ENCODE measurements around the gene CFDP1. TPM values are rescaled to one million over a fixed set of nuclear protein-coding genes. Genes with fewer than 3 reads are reported as not detected.

CFDP1 gene
- total RNA-seq, 4 donors from 2014 or later = 32.8 to 55.8 (median 45.7) TPM

DNA sequence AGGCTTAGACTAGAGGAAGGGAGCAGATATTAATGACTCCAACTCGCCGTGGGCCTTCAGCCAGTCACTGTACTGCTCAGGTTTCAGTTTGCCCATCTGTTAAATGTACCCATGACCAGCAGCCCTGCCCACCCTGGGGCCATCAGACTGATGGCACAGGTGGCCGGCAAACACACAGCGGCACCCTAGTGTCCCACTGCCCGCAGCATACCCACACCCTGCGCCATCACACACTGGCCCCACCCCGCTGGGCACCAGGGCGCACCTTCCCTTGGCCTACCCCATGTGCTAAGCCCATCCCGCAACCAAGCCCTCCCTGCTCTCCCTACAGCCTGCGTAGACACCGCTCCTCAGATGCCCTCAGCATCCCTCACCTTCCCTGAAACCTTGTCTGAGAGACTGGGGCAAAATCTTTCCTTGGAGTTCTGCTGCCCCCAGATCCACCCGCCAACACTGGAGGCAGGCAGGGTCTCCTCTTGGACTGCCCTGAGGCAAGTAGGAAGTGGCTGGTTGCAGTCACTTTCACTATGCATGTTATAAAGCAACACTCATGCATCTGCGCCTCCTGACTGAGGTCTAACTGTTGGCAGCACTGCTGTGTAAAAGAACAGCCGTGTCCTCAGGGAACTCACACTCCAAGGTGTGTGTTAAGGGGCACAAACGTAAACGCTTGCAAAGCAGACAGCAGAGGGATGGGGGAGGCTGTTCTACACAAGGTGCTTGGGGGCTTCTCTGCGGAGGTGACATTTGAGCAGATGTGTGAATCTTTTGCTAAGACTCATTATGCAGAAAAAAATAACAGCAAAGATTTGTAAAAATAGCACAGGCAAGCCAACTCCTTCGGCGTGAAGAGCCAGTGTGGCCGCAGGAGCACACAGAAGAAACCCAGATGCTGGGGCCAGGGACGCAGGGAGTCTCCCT is 175.2 kb downstream of the CFDP1 start:
- peaks cover 35 to 86% (median 75%) of the 10 kb centered on the region in 3 donors for H3K4me1 ChIP-seq
- H3K27ac ChIP-seq = peak overlapping the region in 1 of 4 donors; percentile 1
- intact Hi-C loops (cut with DNase I) = no loop called here
- H3K27me3 ChIP-seq = peaks cover 0 to 15% (median 0%) of the 10 kb centered on the region in 4 donors
- TF ChIP-seq, protein P1, sequence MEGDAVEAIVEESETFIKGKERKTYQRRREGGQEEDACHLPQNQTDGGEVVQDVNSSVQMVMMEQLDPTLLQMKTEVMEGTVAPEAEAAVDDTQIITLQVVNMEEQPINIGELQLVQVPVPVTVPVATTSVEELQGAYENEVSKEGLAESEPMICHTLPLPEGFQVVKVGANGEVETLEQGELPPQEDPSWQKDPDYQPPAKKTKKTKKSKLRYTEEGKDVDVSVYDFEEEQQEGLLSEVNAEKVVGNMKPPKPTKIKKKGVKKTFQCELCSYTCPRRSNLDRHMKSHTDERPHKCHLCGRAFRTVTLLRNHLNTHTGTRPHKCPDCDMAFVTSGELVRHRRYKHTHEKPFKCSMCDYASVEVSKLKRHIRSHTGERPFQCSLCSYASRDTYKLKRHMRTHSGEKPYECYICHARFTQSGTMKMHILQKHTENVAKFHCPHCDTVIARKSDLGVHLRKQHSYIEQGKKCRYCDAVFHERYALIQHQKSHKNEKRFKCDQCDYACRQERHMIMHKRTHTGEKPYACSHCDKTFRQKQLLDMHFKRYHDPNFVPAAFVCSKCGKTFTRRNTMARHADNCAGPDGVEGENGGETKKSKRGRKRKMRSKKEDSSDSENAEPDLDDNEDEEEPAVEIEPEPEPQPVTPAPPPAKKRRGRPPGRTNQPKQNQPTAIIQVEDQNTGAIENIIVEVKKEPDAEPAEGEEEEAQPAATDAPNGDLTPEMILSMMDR (IDR thresholded peaks at IDR 0.05) = no peak
- TF ChIP-seq POLR2A (IDR thresholded peaks at IDR 0.05) = no peak
- no peak overlapping the region for H3K4me3 ChIP-seq
- no peaks in the 10 kb centered on the region for H3K9me3 ChIP-seq
- 74 to 82% methylated on average over 17 to 18 of the region's 21 CpGs for WGBS, 2 donors
- DNase-seq = no peak
- H3K36me3 ChIP-seq = no peaks in the 10 kb centered on the region

GRCh38 chr16:75256696-75257343 is 176.5 kb downstream of the CFDP1 start:
- H3K4me1 ChIP-seq = peaks cover 39 to 86% (median 75%) of the 10 kb centered on the region in 3 donors
- no peak for TF ChIP-seq POLR2A (IDR thresholded peaks at IDR 0.05)
- TF ChIP-seq, protein P1 (IDR thresholded peaks at IDR 0.05) = no peak
- DNase-seq = no peak

GRCh38 chr16:75256059-75256571 is 177.2 kb downstream of the CFDP1 start:
- TF ChIP-seq, protein P1 (IDR thresholded peaks at IDR 0.05) = no peak
- no peak for TF ChIP-seq POLR2A (IDR thresholded peaks at IDR 0.05)
- peak overlapping the region in 3 of 4 donors; percentile 56 to 93 (median 93) for H3K27ac ChIP-seq
- WGBS, 2 donors = 51 to 73% methylated on average over 5 to 7 of the region's 12 CpGs
- no peak for DNase-seq
- H3K9me3 ChIP-seq = no peaks in the 10 kb centered on the region
- peaks cover 0 to 23% (median 0%) of the 10 kb centered on the region in 4 donors for H3K27me3 ChIP-seq
- H3K4me1 ChIP-seq = peaks cover 40 to 83% (median 72%) of the 10 kb centered on the region in 3 donors
- intact Hi-C loops (cut with DNase I) = no loop called here
- H3K4me3 ChIP-seq = no peak overlapping the region
- no peaks in the 10 kb centered on the region for H3K36me3 ChIP-seq

More at GRCh38 chr16:75256696-75257343, 176.5 kb downstream of the CFDP1 start:
- Histone ChIP-seq H3K36me3 (no peaks in the 10 kb centered on the region), H3K27ac (peak overlapping the region; percentile 51 to 93 (median 74)), H3K27me3 (peaks cover 0 to 17% (median 0%) of the 10 kb centered on the region in 4 donors), H3K4me3 (peak overlapping the region in 1 of 4 donors; percentile 22), H3K9me3 (no peaks in the 10 kb centered on the region)
- intact Hi-C loops (cut with DNase I) = no loop called here
- 29 to 39% methylated on average over 8 to 10 of the region's 14 CpGs for WGBS, 2 donors

GRCh38 chr16:75254359-75254837 is 178.9 kb downstream of the CFDP1 start:
- Histone ChIP-seq H3K9me3 (no peaks in the 10 kb centered on the region), H3K4me1 (peaks cover 56 to 94% (median 80%) of the 10 kb centered on the region in 3 donors), H3K27ac (peak overlapping the region in 3 of 4 donors; percentile 18 to 93 (median 93)), H3K27me3 (peaks cover 0 to 40% (median 0%) of the 10 kb centered on the region in 4 donors), H3K4me3 (peak overlapping the region in 1 of 4 donors; percentile 7), H3K36me3 (no peaks in the 10 kb centered on the region)
- TF ChIP-seq POLR2A (IDR thresholded peaks at IDR 0.05) = no peak
- TF ChIP-seq, protein P1 (IDR thresholded peaks at IDR 0.05) = no peak
- WGBS, 2 donors = 10 to 49% methylated on average over 4 to 5 of the region's 5 CpGs
- intact Hi-C loops (cut with DNase I) = no loop called here
- no peak for DNase-seq

All from esophagus squamous epithelium (tissue), 5 donors.